Natural killer cell (primary cell): ENCODE measurements around the gene NHSL2. TPM values are rescaled to one million over a fixed set of nuclear protein-coding genes. Genes with fewer than 3 reads are reported as not detected.

ENCODE experiments used
- ATAC-seq, 3 donors: fragments of 150-1000 bp in 2 of 3; fragments of 200-7000 bp in 1 of 3; cut with Tn5 transposase; 1 replicate in 1 of 3; 2 replicates in 2 of 3; pipeline ENCODE4 v1.10.0; 2021; ENCODE audit warnings: mild to moderate bottlenecking in 2 of 3, moderate library complexity in 2 of 3
- DNase-seq, 2 donors: peaks; one replicate each; pipeline versions ENCODE4 v3.0.0 to v3.0.0-alpha.2; 2013 to 2021; ENCODE audit warnings: mixed read lengths in 1 of 2
- H3K27ac ChIP-seq: one replicate; pipeline ENCODE4 v1.5.1; 2013; ENCODE audit warnings: mild to moderate bottlenecking, low read length
- H3K27me3 ChIP-seq: one replicate; pipeline ENCODE4 v1.6.1; 2013; ENCODE audit warnings: low read length; ENCODE audit not compliant: control insufficient read depth, insufficient read depth
- H3K36me3 ChIP-seq: one replicate; pipeline ENCODE4 v1.6.1; 2013; ENCODE audit warnings: low read length; ENCODE audit not compliant: control insufficient read depth, insufficient read depth
- H3K4me1 ChIP-seq: one replicate; pipeline ENCODE4 v1.6.1; 2013; ENCODE audit warnings: low read length; ENCODE audit not compliant: control insufficient read depth, insufficient read depth
- H3K4me3 ChIP-seq: one replicate; pipeline ENCODE4 v1.5.1; 2013; ENCODE audit warnings: low read length
- H3K9me3 ChIP-seq: one replicate; pipeline ENCODE4 v1.6.1; 2013; ENCODE audit warnings: low read length; ENCODE audit not compliant: control insufficient read depth, insufficient read depth
- H3K27ac Mint-ChIP-seq, 2 donors: one replicate each; pipeline ENCODE4 v1.8.0; 2022; ENCODE audit warnings: mild to moderate bottlenecking in 2 of 2, mixed read lengths in 2 of 2, moderate library complexity in 1 of 2
- H3K27me3 Mint-ChIP-seq, 2 donors: one replicate each; pipeline ENCODE4 v1.8.0; 2022; ENCODE audit warnings: low read depth in 2 of 2, mixed read lengths in 2 of 2
- H3K36me3 Mint-ChIP-seq: one replicate; pipeline ENCODE4 v1.8.0; 2022; ENCODE audit warnings: mixed read lengths
- H3K4me1 Mint-ChIP-seq, 2 donors: one replicate each; pipeline ENCODE4 v1.8.0; 2022; ENCODE audit warnings: mixed read lengths in 2 of 2
- H3K4me3 Mint-ChIP-seq: one replicate; pipeline ENCODE4 v1.8.0; 2022; ENCODE audit warnings: mild to moderate bottlenecking, moderate library complexity, mixed read lengths
- H3K9me3 Mint-ChIP-seq, 2 donors: one replicate each; pipeline ENCODE4 v1.8.0; 2022; ENCODE audit warnings: mixed read lengths in 2 of 2
- CTCF ChIP-seq: fragments of 200-600 bp; IDR thresholded peaks from one replicate; pipeline ENCODE4 v1.8.0; 2022; ENCODE audit warnings: antibody characterized with exemption
- WGBS: methylation state at CpG from one replicate; pipeline ENCODE4 v1.1.7; 2013; ENCODE audit warnings: missing lambda C conversion rate; ENCODE audit not compliant: insufficient coverage; 5-methylcytosine and 5-hydroxymethylcytosine counted together
- intact Hi-C: fragments of 100-400 bp; cut with micrococcal nuclease; formaldehyde crosslinking; loops from one replicate; pipeline ENCODE4 v1.14.2; 2022
- total RNA-seq, 4 donors: library from RNA; stranded (reverse); fragments of 120-200 nt in 1 of 4; gene quantifications; one replicate each; pipeline versions ENCODE4 v1.2.3 to v1.2.4, GENCODE V29; 2013 to 2022

Gene NHSL2
- total RNA-seq, 3 donors from 2014 or later (not counting 1 experiment from before 2014, with no cell fraction given): 15.0 to 32.5 (median 30.8) TPM

- peaks cover 47 to 54% of the 10 kb centered on the region in 2 donors for H3K4me1 Mint-ChIP-seq
- no peaks in the 10 kb centered on the region for H3K9me3 ChIP-seq
- DNase-seq: peak; percentile 70 to 82
Measured at GRCh38 chrX:71992711-71993110, 82.1 kb downstream of the NHSL2 start.

GRCh38 chrX:71993371-71993770 lies 82.7 kb downstream of the NHSL2 start:
- H3K27ac ChIP-seq: peak overlapping the region; percentile 87
- H3K4me3 Mint-ChIP-seq: no peak overlapping the region

More at GRCh38 chrX:71992711-71993110, 82.1 kb downstream of the NHSL2 start:
- H3K9me3 Mint-ChIP-seq: no peaks in the 10 kb centered on the region
- H3K27ac ChIP-seq: peak overlapping the region; percentile 87
- peaks cover 3 to 9% of the 10 kb centered on the region in 2 donors for H3K27me3 Mint-ChIP-seq
- H3K36me3 ChIP-seq: no peaks in the 10 kb centered on the region
- 1% methylated on average over 5 of the region's 8 CpGs for WGBS
- H3K27me3 ChIP-seq: no peaks in the 10 kb centered on the region
- intact Hi-C loops: loop anchor here (1.0 to 2.0 kb wide), 2 partner anchors 108 to 128 kb away; no protein-coding TSS in a partner anchor
- peak; percentile 94 to 96 (median 96) for ATAC-seq
- peak overlapping the region; percentile 86 to 88 for H3K27ac Mint-ChIP-seq
- no peak for TF ChIP-seq CTCF
- peaks cover 44% of the 10 kb centered on the region for H3K4me1 ChIP-seq
- H3K4me3 ChIP-seq: no peak overlapping the region
- peak overlapping the region; percentile 79 for H3K4me3 Mint-ChIP-seq
- H3K36me3 Mint-ChIP-seq: no peaks in the 10 kb centered on the region

GRCh38 chrX:71994601-71995000 lies 84.0 kb downstream of the NHSL2 start:
- TF ChIP-seq CTCF: no peak
- intact Hi-C loops: no loop called here
- Histone ChIP-seq H3K36me3 (no peaks in the 10 kb centered on the region), H3K4me1 (peaks cover 44% of the 10 kb centered on the region), H3K27ac (no peak overlapping the region), H3K9me3 (no peaks in the 10 kb centered on the region), H3K4me3 (no peak overlapping the region), H3K27me3 (no peaks in the 10 kb centered on the region)
- H3K36me3 Mint-ChIP-seq: no peaks in the 10 kb centered on the region
- ATAC-seq (no peak), DNase-seq (peak in 1 of 2 donors; percentile 14)
- H3K9me3 Mint-ChIP-seq: no peaks in the 10 kb centered on the region
- H3K27ac Mint-ChIP-seq: peak overlapping the region in 1 of 2 donors; percentile 88
- H3K27me3 Mint-ChIP-seq: peaks cover 3 to 8% of the 10 kb centered on the region in 2 donors
- 17% methylated on average over 2 of the region's 2 CpGs for WGBS
- H3K4me3 Mint-ChIP-seq: no peak overlapping the region
- H3K4me1 Mint-ChIP-seq: peaks cover 52 to 59% of the 10 kb centered on the region in 2 donors

More at GRCh38 chrX:71993371-71993770, 82.7 kb downstream of the NHSL2 start:
- Histone ChIP-seq H3K4me3 (no peak overlapping the region), H3K27me3 (no peaks in the 10 kb centered on the region), H3K9me3 (no peaks in the 10 kb centered on the region), H3K4me1 (peaks cover 44% of the 10 kb centered on the region), H3K36me3 (no peaks in the 10 kb centered on the region)
- Mint-ChIP-seq H3K36me3 (no peaks in the 10 kb centered on the region), H3K27ac (peak overlapping the region; percentile 86 to 88), H3K4me1 (peaks cover 47 to 54% of the 10 kb centered on the region in 2 donors), H3K9me3 (no peaks in the 10 kb centered on the region), H3K27me3 (peaks cover 2 to 3% of the 10 kb centered on the region in 2 donors)
- no peak for TF ChIP-seq CTCF
- DNase-seq (no peak), ATAC-seq (no peak)
- intact Hi-C loops: loop anchor here (2.0 kb wide), 1 partner anchor 127 kb away; no protein-coding TSS in a partner anchor
- 100% methylated on average over 2 of the region's 2 CpGs for WGBS

GRCh38 chrX:71995122-71995521 lies 84.5 kb downstream of the NHSL2 start:
- H3K4me3 ChIP-seq: no peak overlapping the region
- no peaks in the 10 kb centered on the region for H3K9me3 ChIP-seq
- peaks cover 44% of the 10 kb centered on the region for H3K4me1 ChIP-seq
- peak overlapping the region; percentile 26 for H3K4me3 Mint-ChIP-seq
- H3K36me3 ChIP-seq: no peaks in the 10 kb centered on the region
- no peaks in the 10 kb centered on the region for H3K27me3 ChIP-seq
- WGBS: 60% methylated on average over 2 of the region's 2 CpGs
- no peak overlapping the region for H3K27ac ChIP-seq
- no peaks in the 10 kb centered on the region for H3K36me3 Mint-ChIP-seq
- intact Hi-C loops: no loop called here
- H3K27me3 Mint-ChIP-seq: peaks cover 3 to 8% of the 10 kb centered on the region in 2 donors
- TF ChIP-seq CTCF: no peak
- H3K9me3 Mint-ChIP-seq: no peaks in the 10 kb centered on the region
- DNase-seq: no peak
- H3K4me1 Mint-ChIP-seq: peaks cover 52 to 59% of the 10 kb centered on the region in 2 donors
- H3K27ac Mint-ChIP-seq: peak overlapping the region in 1 of 2 donors; percentile 64
- ATAC-seq: no peak
